ENCODE results near the gene ANO2. TPM values are rescaled to one million over a fixed set of nuclear protein-coding genes. Genes with fewer than 3 reads are reported as not detected.

The ANO2 gene
- total RNA-seq: 39.2 and 96.8 TPM in 2 replicates

GRCh38 chr12:5945071-5946008 lies at the start of gene ANO2:
TSS of gene ANO2 (minus strand) at chr12:5945259. CDS start at chr12:5945217, 42 bp downstream.

Other genes starting within 250 kb of the ANO2 start
- gene VWF, start 179.4 kb upstream of the ANO2 start, total RNA-seq: 1,726 and 3,902 TPM in 2 replicates

All from bladder microvascular endothelial cell (primary cell).